ENCODE results near the gene CRAMP1.

The CRAMP1 gene

GRCh38 chr16:1662543-1662942 is 50.4 kb downstream of the CRAMP1 start:
- DNase-seq, result no peak

- no peak for DNase-seq
These were observed 53.7 kb downstream of the CRAMP1 start for GRCh38 chr16:1665829-1666228.

DNA sequence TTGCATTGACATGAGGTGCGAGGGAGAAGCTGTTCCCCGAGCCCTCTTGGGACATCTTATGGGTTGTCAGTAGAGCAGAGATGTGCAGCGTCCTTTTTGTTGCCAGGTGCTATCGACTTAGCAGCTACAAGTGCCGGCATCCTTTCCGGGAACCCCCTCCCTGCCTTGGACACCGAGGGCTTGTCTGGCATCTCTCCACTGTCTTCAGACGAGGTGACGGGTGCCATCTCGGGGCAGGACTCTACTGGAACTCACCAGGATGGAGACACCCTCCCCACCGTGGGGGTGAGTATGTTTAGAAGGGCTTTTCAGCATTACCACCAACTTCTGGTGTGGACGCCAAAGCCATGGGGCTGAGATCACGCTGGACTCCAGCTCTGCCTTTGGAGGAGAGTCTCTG is 54.2 kb downstream of the CRAMP1 start:
- DNase-seq, result no peak

DNA sequence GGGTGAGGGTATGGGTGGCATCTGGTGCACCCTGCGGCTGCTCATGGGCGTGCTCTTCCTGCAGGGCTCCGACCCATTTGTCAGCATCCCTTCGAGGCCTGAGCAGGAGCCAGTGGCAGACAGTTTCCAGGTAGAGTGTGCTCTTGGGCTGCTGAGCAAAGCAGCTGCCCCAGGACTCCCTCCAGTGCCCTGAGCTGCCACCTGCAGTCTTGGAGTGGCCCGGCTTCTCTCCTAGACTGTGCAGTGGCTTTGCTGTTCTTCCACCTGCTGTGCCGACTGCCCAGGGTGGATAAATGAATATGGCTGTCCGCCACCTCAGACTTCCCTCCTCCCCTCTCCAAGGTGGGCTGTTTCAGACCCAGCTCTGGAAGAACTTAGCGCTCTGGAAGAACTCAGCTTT is 55.1 kb downstream of the CRAMP1 start:
- DNase-seq, result no peak

GRCh38 chr16:1667916-1668315 is 55.8 kb downstream of the CRAMP1 start:
- DNase-seq, result no peak

DNA sequence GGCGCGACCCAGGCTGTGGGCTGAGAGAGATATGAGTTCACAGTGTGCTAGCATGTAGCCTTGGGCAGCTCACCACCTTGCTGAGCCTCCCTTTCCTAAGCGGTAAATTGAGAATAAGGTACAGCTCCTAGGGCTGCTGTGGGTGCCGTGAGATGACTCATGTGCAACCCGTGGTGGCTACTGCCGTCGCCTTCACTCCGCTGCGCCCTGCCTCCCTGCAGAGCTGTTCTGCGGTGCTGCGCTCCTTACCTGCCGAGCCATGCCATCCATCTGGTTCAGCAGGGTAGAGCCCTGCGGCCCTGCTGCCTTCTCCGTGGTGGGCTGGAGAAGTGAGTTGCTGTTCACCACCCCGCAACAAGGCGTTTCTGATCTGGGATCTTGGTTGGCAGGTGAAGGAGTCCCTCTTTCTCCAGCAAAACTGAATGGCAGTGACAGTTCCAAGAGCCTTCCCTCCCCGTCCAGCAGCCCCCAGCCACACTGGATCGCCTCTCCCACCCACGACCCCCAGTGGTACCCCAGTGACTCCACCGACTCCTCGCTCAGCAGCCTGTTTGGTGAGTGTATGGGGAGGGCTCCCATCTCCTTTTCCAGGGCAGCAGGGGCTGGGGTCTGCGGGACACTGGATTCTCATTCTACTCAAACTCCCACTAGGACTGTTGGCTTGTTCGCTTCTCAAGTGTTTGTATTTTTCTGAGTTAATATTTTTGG is 56.6 kb downstream of the CRAMP1 start:
- DNase-seq, result no peak

DNA sequence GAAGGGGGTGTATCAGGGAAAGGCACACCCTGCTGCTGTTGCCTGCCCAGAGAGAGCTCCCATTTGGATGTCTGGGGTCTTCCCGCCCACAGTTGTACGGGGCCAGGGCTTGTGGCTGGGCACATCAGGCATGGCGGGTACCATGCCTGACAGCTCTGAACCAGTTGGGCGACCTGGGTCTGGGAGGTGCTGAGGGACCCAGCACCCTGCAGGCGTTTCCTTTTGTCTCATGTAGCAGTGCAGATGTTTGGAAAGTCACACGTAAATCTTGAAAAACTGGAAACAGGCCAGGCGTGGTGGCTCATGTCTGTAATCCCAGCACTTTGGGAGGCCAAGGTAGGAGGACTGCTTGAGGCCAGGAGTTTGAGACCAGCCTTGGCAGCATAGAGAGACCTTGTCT is 57.5 kb downstream of the CRAMP1 start:
- no peak for DNase-seq

DNA sequence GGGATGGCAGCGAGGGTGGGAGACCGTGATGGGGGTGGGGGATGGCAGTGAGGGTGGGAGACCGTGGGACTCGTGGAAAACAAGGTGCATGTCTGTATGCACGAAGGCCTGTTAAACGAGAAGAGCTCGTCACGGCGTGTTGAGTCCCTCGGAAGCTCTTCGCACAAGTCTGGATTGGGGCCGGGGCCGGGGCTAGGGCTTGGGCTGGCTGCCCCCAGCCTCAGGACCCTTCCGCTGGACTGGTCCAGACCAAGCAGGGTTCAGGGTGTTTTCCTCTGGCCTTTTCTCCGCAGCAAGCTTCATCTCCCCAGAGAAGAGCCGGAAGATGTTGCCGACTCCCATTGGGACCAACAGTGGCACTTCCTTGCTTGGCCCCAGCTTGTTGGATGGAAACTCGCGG is 58.2 kb downstream of the CRAMP1 start:
- no peak for DNase-seq

DNA sequence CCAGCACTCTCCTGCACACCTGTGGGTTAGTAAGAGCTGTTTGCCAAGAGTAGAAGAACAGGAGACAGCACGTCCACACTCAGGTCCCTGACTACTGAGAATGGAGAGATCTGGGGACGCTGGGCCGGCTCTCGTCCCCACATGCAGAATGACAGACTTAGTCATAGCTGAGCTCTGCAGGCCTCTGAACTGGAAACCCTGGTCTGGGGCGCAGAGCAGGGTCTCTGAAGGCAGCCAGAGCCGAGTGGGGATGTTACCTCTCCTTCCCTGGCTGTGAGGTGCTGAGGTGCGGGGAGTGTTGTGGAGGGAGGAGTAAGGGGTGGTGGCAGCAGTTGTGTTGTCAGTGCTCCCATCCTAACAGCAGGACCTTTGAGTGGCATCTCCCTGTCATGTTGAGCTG is 58.7 kb downstream of the CRAMP1 start:
- no peak for DNase-seq

DNA sequence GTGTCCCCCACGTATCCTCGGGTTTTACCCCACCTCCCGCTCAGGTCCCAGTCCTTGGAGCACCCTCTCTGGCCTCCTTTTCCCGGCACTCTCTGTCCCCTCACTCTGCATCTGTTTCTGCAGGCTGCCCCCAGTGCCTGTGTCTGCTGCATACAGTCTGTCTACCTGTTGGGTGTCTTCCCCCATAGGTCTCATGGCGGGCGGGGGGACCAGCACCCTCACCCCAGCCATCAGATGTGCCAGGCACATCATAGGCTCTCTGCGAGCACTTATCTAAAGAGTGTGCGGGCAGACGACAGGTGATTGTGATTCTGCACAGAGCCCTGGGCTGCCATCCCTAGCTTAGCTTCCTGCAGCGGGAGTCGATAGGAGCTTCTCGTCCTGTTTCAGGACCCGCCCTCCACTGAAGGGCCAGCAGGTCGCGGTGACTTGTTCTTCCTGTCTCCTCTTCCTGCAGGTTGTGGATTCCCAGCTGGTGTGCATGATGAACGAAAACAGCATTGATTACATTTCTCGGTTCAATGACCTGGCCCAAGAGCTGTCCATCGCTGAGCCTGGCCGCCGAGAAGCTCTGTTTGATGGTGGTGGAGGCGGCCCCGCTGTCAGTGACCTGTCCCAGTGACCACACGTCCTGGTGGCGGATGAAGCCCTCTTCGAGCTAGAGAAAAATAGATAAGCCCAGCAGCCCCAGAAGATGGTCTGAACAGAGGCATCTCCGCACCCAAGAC is 61.4 kb downstream of the CRAMP1 start:
- no peak for DNase-seq

GRCh38 chr16:1674306-1674705 is 62.1 kb downstream of the CRAMP1 start:
- no peak for DNase-seq

DNA sequence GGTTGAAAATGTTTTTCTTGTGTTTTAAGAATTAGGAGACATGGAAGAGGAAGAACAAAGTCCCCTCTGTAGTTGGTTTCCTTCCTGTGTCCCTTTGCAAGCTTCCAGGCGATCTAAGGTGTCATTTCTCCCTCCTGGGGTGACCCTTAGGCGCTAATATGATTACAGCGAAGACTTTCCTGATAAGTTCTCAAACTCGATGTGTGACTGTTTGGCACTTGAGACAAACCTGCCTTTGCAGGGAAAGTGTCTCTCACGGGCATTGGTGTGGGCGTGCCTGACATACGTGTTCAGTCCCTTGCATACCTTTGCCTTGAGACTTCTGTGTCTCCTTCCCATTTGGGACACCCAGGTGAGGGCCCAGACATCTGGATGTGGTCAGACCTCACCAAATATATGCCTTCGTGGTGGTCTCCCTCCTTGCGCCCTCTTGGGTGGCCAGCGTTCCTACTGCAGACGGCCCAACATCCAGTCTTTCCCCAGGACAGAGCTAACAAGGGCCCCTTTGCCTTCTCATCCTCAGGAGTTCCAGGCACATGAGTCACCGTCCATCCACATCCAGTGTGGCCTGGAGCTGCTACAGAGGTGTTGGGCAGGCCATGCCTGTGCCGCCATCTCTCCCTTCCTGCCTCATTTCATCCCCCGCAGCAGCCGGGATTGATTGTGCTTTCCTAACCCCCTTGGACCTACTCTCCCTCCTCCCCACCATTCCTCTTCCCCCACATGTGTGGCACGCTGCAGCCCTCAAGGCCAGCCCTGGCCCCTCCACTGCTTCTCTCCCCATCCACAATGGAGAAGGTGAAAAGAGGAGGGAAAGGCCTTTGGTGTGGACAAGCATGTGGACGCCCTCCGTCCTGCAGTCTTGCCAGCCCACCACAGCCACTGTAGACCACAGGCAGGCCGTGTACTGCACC is 62.8 kb downstream of the CRAMP1 start:
- no peak for DNase-seq

GRCh38 chr16:1676661-1677060 is 64.5 kb downstream of the CRAMP1 start:
- no peak for DNase-seq

DNA sequence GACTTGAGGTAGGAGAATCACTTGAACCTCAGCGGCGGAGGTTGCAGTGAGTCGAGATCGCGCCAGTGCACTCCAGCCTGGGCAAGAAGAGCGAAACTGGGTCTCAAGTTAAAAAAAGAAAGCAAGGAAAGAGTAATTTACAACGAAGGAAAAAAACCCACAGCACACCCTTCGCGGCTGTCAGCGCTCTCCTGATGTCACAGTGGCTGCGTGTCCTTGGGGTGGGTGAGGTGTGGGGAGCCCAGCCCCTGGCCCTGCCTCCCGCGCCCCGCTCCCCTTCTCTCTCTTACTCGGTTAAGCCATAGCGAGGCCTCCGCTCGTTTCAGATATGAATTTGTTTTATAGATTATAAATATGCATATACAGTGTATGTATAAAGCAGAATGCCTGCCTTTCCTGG is 65.2 kb downstream of the CRAMP1 start:
- no peak for DNase-seq

- DNase-seq, result peak; percentile 99
These were observed 65.9 kb downstream of the CRAMP1 start, which contains the start of gene JPT2 for GRCh38 chr16:1677942-1678499. JPT2 (plus strand) TSS chr16:1678279; CDS start chr16:1678313, 34 bp downstream.

DNA sequence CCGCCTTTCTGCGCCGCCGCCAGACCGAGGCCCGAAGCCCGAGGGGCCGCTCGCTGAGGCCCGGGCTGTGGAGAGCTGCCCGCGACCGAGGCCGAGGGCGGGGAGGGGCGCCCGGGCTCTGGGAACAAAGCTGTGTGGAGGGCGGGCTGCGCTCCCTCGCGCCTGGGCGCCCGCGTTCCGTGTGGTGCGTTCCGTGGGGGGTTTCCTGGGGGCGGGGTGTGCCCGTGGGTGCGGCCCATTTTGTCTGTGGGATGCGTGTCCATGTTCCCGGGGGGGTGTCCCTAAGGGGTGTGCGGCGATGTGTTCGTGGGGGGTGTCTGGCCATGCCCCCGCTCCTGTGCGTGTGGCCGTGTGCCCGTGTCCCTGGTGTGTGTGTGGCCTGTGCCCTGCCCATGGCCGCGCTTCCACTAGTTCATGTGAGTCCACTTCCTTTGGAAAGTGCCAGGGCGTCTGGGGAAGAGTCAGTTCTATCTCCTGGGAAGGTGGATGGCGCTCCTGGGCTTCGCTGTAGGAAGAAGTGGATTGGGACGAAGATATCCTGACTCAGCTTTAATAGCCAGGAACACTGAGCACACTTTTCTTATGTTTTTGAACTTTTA is 66.4 kb downstream of the CRAMP1 start:
- DNase-seq, result no peak

- no peak for DNase-seq
These were observed 68.2 kb downstream of the CRAMP1 start for GRCh38 chr16:1680361-1680760.

DNA sequence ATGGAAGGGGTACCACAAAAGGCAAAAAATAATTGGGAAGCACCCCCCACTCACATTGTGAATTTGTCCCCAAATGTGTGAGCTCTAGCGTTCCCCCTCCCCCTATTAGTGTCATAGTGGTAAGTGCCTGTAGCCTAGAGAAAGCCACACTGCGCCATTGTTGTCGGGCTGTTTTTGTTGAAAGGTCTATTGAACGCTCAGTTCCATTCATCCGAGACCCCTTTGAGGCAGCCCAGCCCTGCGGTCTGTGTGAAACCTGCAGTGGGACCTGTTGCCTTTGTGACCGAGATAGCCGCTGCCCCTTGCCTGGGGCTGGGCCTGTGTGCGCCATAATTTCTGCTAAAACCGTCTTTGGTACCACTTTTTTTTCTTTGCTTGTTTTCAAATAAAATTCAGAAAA is 68.9 kb downstream of the CRAMP1 start:
- no peak for DNase-seq

- DNase-seq, result no peak
These were observed 75.5 kb downstream of the CRAMP1 start for GRCh38 chr16:1687427-1688316.

DNA sequence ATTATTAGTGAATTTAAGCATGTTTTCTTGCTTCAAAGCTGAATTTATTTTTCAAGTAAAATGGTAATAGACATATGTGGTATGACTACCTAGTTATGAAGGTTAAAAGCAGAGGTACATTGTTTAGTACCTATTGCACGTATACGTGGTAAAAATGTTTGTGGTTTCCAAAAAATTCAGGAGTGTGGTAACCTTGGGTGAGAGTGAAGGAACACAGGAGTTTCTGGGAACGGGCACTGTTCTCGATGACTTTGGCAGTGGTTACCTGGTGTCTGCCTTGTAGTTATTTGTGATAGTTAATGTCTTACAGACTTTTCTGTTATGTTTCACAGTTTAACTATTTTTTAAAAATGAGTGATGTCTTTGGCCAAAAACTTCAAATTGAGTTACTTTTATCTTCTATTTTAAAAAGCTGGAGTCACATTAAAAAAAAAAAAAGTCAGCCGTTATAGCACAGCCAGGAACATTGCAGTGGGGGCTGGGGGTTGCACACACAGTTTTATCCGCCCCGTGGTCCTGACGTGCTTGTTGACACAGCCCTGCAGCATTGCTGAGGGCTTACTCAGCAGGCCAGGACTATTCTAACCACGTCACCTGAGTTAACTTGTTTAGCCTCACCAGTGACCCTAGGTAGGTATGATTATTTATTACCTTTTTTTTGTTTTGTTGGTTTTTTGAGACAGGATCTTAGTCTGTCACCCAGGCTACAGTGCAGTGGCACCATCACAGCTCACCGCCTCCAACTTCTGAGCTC is 76.8 kb downstream of the CRAMP1 start:
- no peak for DNase-seq

DNA sequence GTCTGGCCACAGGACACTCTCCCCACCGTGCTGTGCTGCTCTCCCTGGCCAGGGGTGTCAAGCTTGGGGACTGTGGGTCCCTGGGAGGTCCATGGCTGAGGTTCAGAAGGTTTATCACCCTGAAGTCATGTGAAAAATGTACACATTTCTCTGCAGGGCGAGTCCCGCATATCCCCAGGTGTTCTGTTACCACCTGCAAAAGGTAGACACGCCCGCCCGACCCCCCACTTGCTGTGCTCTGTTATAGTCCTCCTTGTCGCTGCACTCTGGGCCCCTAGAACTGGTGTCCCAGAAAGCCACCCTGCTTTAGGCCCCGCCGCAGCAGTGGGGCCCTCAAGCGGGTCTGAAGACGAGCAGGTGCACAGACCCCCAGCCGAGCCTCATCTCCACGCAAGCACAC is 77.7 kb downstream of the CRAMP1 start:
- DNase-seq, result no peak
